GM12873 (cell line): Measurements from ENCODE around the gene SCGB1A1.

ENCODE experiments used
- CTCF ChIP-seq: IDR thresholded peaks from 2 replicates; pipeline ENCODE4 v1.5.1; 2012; ENCODE audit warnings: low read depth, mild to moderate bottlenecking, moderate library complexity, low read length, control low read depth; ENCODE audit not compliant: insufficient read depth; ENCODE audit errors: missing control alignments

The SCGB1A1 gene

GRCh38 chr11:62393061-62393611 is 25.7 kb upstream of the SCGB1A1 start:
- TF ChIP-seq CTCF: peak; percentile 53

GRCh38 chr11:62393735-62394134 is 25.1 kb upstream of the SCGB1A1 start:
- no peak for TF ChIP-seq CTCF

GRCh38 chr11:62394825-62395538 is 23.9 kb upstream of the SCGB1A1 start:
- peak; percentile 74 for TF ChIP-seq CTCF

GRCh38 chr11:62395885-62396551 is 22.8 kb upstream of the SCGB1A1 start:
- TF ChIP-seq CTCF: no peak

GRCh38 chr11:62398011-62398994 is 20.5 kb upstream of the SCGB1A1 start:
- no peak for TF ChIP-seq CTCF

GRCh38 chr11:62399172-62399877 is 19.5 kb upstream of the SCGB1A1 start:
- no peak for TF ChIP-seq CTCF

GRCh38 chr11:62399878-62400266 is 19.0 kb upstream of the SCGB1A1 start:
- TF ChIP-seq CTCF: no peak
